HCT116 (cell line): Measurements from ENCODE around the gene RAP1GAP2. TPM values are rescaled to one million over a fixed set of nuclear protein-coding genes. Genes with fewer than 3 reads are reported as not detected.

ENCODE experiments used
- ATAC-seq: fragments of 200-7000 bp; cut with Tn5 transposase; 2 replicates; pipeline ENCODE4 v1.9.1; 2020; ENCODE audit warnings: mild to moderate bottlenecking, moderate library complexity
- BruUV-seq: library from RNA; stranded (reverse); fragments of 400-500 nt; replicated peaks from 2 replicates; lab custom pipeline; 2021; lab: Mats Ljungman, UMichigan
- CTCF ChIA-PET: fragments of 300-600 bp; sonication (Branson Sonifier 250); formaldehyde crosslinking; loops from one replicate; lab custom pipeline; 2021; ENCODE audit warnings: antibody characterized with exemption; lab: Charles Lee
- POLR2A ChIA-PET: fragments of 300-600, 350-600 bp; sonication (Branson Sonifier 250); formaldehyde crosslinking; loops from one replicate; lab custom pipeline; 2021; ENCODE audit warnings: antibody characterized with exemption; lab: Charles Lee
- RAD21 ChIA-PET, 2 experiments: fragments of 300-600 bp; sonication (Branson Sonifier 250); formaldehyde crosslinking; loops; one replicate each; lab custom pipeline; 2023; ENCODE audit warnings: low total read pairs in 2 of 2; ENCODE audit not compliant: uncharacterized antibody in 2 of 2, unreplicated experiment in 2 of 2, low non-redundant PET in 1 of 2; lab: Charles Lee
- DNase-seq: peaks from one replicate; pipeline ENCODE4 v3.0.0-alpha.2; 2010; ENCODE audit warnings: low read depth, low spot score
- H2AFZ ChIP-seq: fragments of 200-600 bp; shearing (Covaris generic), sonication (generic); 2 replicates; pipeline ENCODE4 v1.6.1; 2017; ENCODE audit warnings: low read depth, mixed run types, mixed read lengths, antibody characterized with exemption, low read length; ENCODE audit not compliant: poor library complexity, severe bottlenecking
- H3K27ac ChIP-seq: 2 replicates; pipeline ENCODE4 v1.5.1; 2012; ENCODE audit warnings: low read depth, low read length
- H3K27me3 ChIP-seq: fragments of 200-600 bp; sonication (generic); 2 replicates; pipeline ENCODE4 v1.6.1; 2016; ENCODE audit warnings: mixed run types, low read length, mixed read lengths; ENCODE audit not compliant: insufficient read depth
- H3K36me3 ChIP-seq, 2 experiments: fragments of 200-500 bp in 1 of 2; fragments of 200-600 bp in 1 of 2; sonication (Bioruptor generic) in 1 of 2; sonication (generic) in 1 of 2; 2 replicates each; pipeline versions ENCODE4 v1.5.1 to v1.6.1; 2014 to 2016; ENCODE audit warnings: low read length in 2 of 2, inconsistent platforms in 1 of 2, mixed read lengths in 1 of 2, mixed run types in 1 of 2; ENCODE audit not compliant: insufficient read depth in 2 of 2, control insufficient read depth in 1 of 2
- H3K4me1 ChIP-seq, 2 experiments: fragments of 200-600 bp in 1 of 2; sonication (generic) in 1 of 2; 2 replicates each; pipeline versions ENCODE4 v1.5.1 to v1.6.1; 2012 to 2017; ENCODE audit warnings: low read length in 2 of 2, inconsistent platforms in 1 of 2, mild to moderate bottlenecking in 1 of 2, mixed read lengths in 1 of 2, mixed run types in 1 of 2, moderate library complexity in 1 of 2; ENCODE audit not compliant: insufficient read depth in 2 of 2, control insufficient read depth in 1 of 2
- H3K4me2 ChIP-seq: fragments of 200-600 bp; sonication (generic); 2 replicates; pipeline ENCODE4 v1.6.1; 2017; ENCODE audit warnings: mixed run types, low read length, mixed read lengths
- H3K4me3 ChIP-seq, 2 experiments: fragments of 200-600 bp in 1 of 2; sonication (generic) in 1 of 2; replicated peaks in 1 of 2; 2 replicates each; pipeline ENCODE4 v1.5.1; 2011 to 2016; ENCODE audit warnings: low read length in 2 of 2, control low read depth in 1 of 2, low read depth in 1 of 2, mild to moderate bottlenecking in 1 of 2, mixed read lengths in 1 of 2, mixed run types in 1 of 2
- H3K79me2 ChIP-seq: fragments of 200-600 bp; sonication (generic); 2 replicates; pipeline ENCODE4 v1.6.1; 2017; ENCODE audit warnings: mild to moderate bottlenecking, mixed run types, low read length, moderate library complexity, mixed read lengths; ENCODE audit not compliant: insufficient read depth
- H3K9ac ChIP-seq: fragments of 200-600 bp; sonication (generic); 2 replicates; pipeline ENCODE4 v1.6.1; 2016; ENCODE audit warnings: low read length, mixed read lengths
- H3K9me2 ChIP-seq: fragments of 200-600 bp; sonication (generic), shearing (Covaris generic); 2 replicates; pipeline ENCODE4 v1.6.1; 2017; ENCODE audit warnings: mixed run types, mild to moderate bottlenecking, moderate library complexity; ENCODE audit not compliant: insufficient read depth
- H3K9me3 ChIP-seq, 2 experiments: fragments of 200-500 bp in 1 of 2; fragments of 200-600 bp in 1 of 2; sonication (Bioruptor generic) in 1 of 2; sonication (generic) in 1 of 2; 2 replicates each; pipeline ENCODE4 v1.6.1; 2014 to 2017; ENCODE audit warnings: low read length in 2 of 2, mixed read lengths in 2 of 2, inconsistent platforms in 1 of 2, low read depth in 1 of 2, mild to moderate bottlenecking in 1 of 2, mixed run types in 1 of 2, moderate library complexity in 1 of 2; ENCODE audit not compliant: control insufficient read depth in 1 of 2, insufficient read depth in 1 of 2
- H4K20me1 ChIP-seq: fragments of 200-600 bp; sonication (generic), shearing (Covaris generic); 2 replicates; pipeline ENCODE4 v1.6.1; 2017; ENCODE audit warnings: mixed run types, mild to moderate bottlenecking, moderate library complexity; ENCODE audit not compliant: insufficient read depth
- EZH2phosphoT487 ChIP-seq: fragments of 200-600 bp; IDR thresholded peaks from 2 replicates; pipeline ENCODE4 v1.6.1; 2018; ENCODE audit warnings: antibody characterized with exemption, borderline replicate concordance
- POLR2AphosphoS5 ChIP-seq: IDR thresholded peaks from 2 replicates; pipeline ENCODE4 v1.6.1; 2011; ENCODE audit warnings: mild to moderate bottlenecking, low read depth, low read length, moderate library complexity
- RAD21 ChIP-seq: IDR thresholded peaks from 2 replicates; pipeline ENCODE4 v1.6.1; 2012; ENCODE audit warnings: low read depth, mild to moderate bottlenecking
- REST ChIP-seq: IDR thresholded peaks from 2 replicates; pipeline ENCODE4 v1.6.1; 2012; ENCODE audit warnings: low read depth
- SP1 ChIP-seq: IDR thresholded peaks from 2 replicates; pipeline ENCODE4 v1.6.1; 2012; ENCODE audit warnings: low read depth
- TCF7L2 ChIP-seq: IDR thresholded peaks from 2 replicates; pipeline ENCODE4 v1.7.0; 2011; ENCODE audit warnings: borderline replicate concordance, inconsistent platforms; ENCODE audit not compliant: insufficient read depth, insufficient read length; ENCODE audit errors: extremely low read depth
- YY1 ChIP-seq: IDR thresholded peaks from 2 replicates; pipeline ENCODE4 v1.6.1; 2011; ENCODE audit warnings: low read length, low read depth, moderate library complexity, mild to moderate bottlenecking; ENCODE audit not compliant: insufficient replicate concordance; ENCODE audit errors: extremely low read depth
- ZFX ChIP-seq: fragments of 450-650 bp; IDR thresholded peaks from 2 replicates; pipeline ENCODE4 v1.6.1; 2017
- ZNF274 ChIP-seq: fragments of 200-500 bp; sonication (Bioruptor generic); IDR thresholded peaks from 2 replicates; pipeline ENCODE4 v1.6.1; 2014; ENCODE audit warnings: mild to moderate bottlenecking, low read depth, low read length, inconsistent platforms
- intact Hi-C: fragments of 100-400 bp; cut with micrococcal nuclease; formaldehyde crosslinking; loops from 2 replicates; pipeline ENCODE4 v1.10.0; 2022
- total RNA-seq: library from RNA; stranded (reverse); gene quantifications from one replicate; pipeline ENCODE4 v1.2.1, GENCODE V29; 2021; ENCODE audit not compliant: unreplicated experiment

Gene RAP1GAP2
- total RNA-seq, 1 experiment from 2014 or later: 54.6 TPM

GRCh38 chr17:2776589-2777241 lies 19.5 kb upstream of the RAP1GAP2 start:
- Histone ChIP-seq H3K4me3 (peak overlapping the region; percentile 44 to 58), H3K27ac (peak overlapping the region; percentile 35; the same call in 1 of the 2 replicates), H3K9me3 (no peaks in the 10 kb centered on the region), H3K9me2 (no peaks in the 10 kb centered on the region), H4K20me1 (no peaks in the 10 kb centered on the region), H3K4me1 (peaks cover 2 to 6% of the 10 kb centered on the region in 2 experiments; a peak in 1 of 4 replicates), H2AFZ (no peak overlapping the region), H3K27me3 (no peaks in the 10 kb centered on the region), H3K9ac (peak overlapping the region; percentile 40; the same call in 1 of the 2 replicates), H3K36me3 (no peaks in the 10 kb centered on the region), H3K4me2 (peak overlapping the region; percentile 82), H3K79me2 (no peaks in the 10 kb centered on the region)
- intact Hi-C loops: no loop called here
- ChIA-PET POLR2A (no interaction called here), CTCF (interaction anchor here (1.1 kb wide), 1 partner anchor 9 kb away, joined by 8 read pairs; no protein-coding TSS in a partner anchor), RAD21 (no interaction called here)
- ATAC-seq: peak; percentile 77
- no TSS peak for BruUV-seq
- no peak for DNase-seq
- TF ChIP-seq ZNF274: no peak
- TF ChIP-seq YY1: no peak
- no peak for TF ChIP-seq POLR2AphosphoS5
- no peak for TF ChIP-seq SP1
- no peak for TF ChIP-seq RAD21
- TF ChIP-seq TCF7L2: no peak
- no peak for TF ChIP-seq ZFX
- TF ChIP-seq EZH2phosphoT487: no peak
- TF ChIP-seq REST: no peak
